GM19351 (cell line): ENCODE measurements around the gene MTHFSD.

Experiments
- ATAC-seq: cut with Tn5 transposase; IDR thresholded peaks from one replicate; pipeline ENCODE4 v1.9.1; 2021; ENCODE audit warnings: mild to moderate bottlenecking, moderate library complexity; ENCODE audit not compliant: unreplicated experiment

MTHFSD gene

DNA sequence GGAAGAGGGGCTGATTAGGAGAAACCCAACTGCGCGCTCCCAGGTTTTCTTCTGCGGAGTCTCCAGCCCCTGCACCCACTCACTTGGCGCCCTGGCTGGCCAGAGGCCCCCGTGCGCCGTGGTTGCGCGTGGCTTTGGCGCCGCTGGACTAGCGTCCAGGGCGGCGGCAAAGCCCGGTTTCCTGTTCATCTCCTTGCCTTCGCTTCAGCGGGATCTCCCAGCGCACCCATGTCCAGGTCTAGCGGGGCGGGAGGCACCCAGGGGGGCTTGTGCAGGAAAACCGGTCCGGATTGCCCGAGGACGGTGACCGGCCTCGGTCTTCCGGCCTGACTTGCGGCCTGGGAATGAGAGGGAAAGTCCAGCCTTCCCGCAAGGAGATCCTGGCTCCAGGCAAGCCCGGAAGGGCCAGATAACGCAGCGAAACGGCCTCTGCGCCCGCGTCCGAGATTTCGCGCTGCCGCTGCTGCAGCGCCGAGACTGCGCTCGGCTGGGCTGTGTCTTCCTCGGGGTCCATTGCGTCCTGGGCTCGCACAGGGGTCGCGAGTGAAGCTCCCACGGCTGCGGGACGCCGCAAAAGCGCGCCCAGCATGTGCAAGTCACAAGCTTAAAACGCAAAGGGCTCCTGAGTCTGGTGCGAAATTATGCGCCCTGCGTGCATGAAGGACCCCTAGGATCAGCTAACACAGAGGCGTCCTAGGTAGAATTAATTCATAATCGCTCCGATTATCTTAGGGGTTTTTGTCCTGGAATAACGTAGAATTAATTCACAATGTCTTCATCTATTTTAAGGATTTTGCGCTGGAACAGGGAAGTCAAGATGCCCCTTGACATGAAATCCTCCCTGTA lies 39.0 kb downstream of the MTHFSD start:
- ATAC-seq = no peak

DNA sequence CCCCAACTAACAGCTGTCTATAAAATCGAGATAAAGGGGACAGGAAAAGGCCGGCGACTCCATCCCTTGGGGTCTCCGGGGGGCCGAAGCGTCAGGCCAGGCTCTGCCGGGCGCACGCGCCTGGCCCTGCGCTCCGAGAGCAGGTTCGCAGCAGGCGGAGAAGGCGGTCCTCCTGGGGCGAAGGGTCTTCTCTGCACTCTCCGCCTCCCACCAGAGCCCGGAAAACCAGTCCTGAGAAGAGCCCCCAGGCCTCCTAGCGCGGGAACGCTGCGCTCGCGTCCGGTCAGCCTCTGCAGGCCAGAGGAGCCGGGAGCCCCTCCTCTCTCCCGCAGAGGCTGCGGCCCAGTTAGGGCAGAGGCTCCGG lies 39.6 kb downstream of the MTHFSD start:
- ATAC-seq = no peak

- ATAC-seq = no peak
Observed at GRCh38 chr16:86514481-86515376, 40.3 kb downstream of the MTHFSD start.

- no peak for ATAC-seq
Observed at GRCh38 chr16:86513471-86514277, 41.4 kb downstream of the MTHFSD start.

GRCh38 chr16:86512860-86513470 lies 42.1 kb downstream of the MTHFSD start:
- no peak for ATAC-seq

GRCh38 chr16:86512301-86512859 lies 42.7 kb downstream of the MTHFSD start:
- ATAC-seq = no peak

- ATAC-seq = no peak
Observed at GRCh38 chr16:86511317-86512161, 43.5 kb downstream of the MTHFSD start.

- ATAC-seq = no peak
Observed at GRCh38 chr16:86510465-86511261, 44.4 kb downstream of the MTHFSD start, which contains the start of gene FOXF1. Gene FOXF1, plus strand, starts transcription at chr16:86510527. Its CDS starts 43 bp downstream, at chr16:86510570.

GRCh38 chr16:86509759-86510464 lies 45.1 kb downstream of the MTHFSD start:
- ATAC-seq = no peak

- no peak for ATAC-seq
Observed at GRCh38 chr16:86508947-86509758, 45.9 kb downstream of the MTHFSD start.

- ATAC-seq = no peak
Observed at GRCh38 chr16:86508028-86508946, 46.7 kb downstream of the MTHFSD start.

DNA sequence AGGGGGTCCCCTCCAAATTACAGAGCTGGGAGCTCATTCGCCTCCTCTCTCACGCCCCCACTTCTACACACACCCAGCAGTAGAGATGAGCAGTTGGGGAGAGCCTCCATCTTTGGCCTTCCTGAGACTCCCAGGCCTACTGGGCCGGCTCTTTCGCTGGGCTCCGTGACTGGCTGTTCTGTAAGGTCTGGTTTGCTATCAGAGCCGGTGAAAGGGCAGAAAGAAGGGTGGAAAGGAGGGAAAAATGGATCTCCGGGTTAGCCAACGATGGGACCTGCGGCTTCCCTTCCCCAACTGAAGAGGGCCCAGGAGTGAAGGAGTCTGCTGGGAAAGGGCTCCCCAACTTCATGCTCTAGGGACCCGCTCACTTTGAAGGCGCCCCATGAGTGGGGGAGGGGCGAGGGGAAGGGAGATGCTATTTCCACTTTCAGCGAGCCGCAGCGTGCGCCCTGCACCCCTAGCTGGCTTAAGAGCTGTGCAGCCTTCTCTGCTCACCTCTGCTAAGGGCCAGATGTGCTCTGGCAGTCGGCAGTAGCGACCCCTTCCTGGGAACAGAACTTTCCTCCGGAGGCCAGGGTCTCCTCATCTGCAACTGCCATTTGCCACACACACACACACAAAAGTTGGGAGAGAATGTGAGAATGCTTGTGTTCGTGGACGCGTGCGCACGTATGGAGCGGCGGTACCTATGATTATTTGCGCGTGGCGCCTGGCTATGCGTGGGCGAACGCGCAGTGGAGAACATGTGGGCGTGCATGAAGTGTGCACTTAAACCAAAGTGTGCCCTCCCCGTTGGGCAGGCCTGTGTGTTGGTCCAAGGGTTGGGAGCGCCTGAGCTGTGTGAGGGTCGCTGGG lies 47.6 kb downstream of the MTHFSD start:
- no peak for ATAC-seq

- ATAC-seq = no peak
Observed at GRCh38 chr16:86505899-86506864, 48.9 kb downstream of the MTHFSD start.
